HG03354 (cell line): Measurements from ENCODE around the gene PDE8B.

Source experiments
- ATAC-seq: cut with Tn5 transposase; IDR thresholded peaks from one replicate; pipeline ENCODE4 v1.9.1; 2021; ENCODE audit warnings: mild to moderate bottlenecking; ENCODE audit not compliant: unreplicated experiment, poor library complexity, severe bottlenecking

The PDE8B gene

GRCh38 chr5:77310494-77311213 is 100.2 kb downstream of the PDE8B start:
- no peak for ATAC-seq

- no peak for ATAC-seq
Measured at GRCh38 chr5:77311214-77311571, 100.7 kb downstream of the PDE8B start.

GRCh38 chr5:77312413-77312812 is 101.9 kb downstream of the PDE8B start:
- no peak for ATAC-seq

- ATAC-seq, result no peak
Measured at GRCh38 chr5:77316871-77317661, 106.6 kb downstream of the PDE8B start.

GRCh38 chr5:77318060-77318459 is 107.6 kb downstream of the PDE8B start:
- no peak for ATAC-seq

GRCh38 chr5:77319117-77319804 is 108.8 kb downstream of the PDE8B start:
- no peak for ATAC-seq

GRCh38 chr5:77321793-77322394 is 111.4 kb downstream of the PDE8B start:
- ATAC-seq, result no peak

GRCh38 chr5:77322406-77322805 is 111.9 kb downstream of the PDE8B start:
- no peak for ATAC-seq

- no peak for ATAC-seq
Measured at GRCh38 chr5:77325921-77326541, 115.6 kb downstream of the PDE8B start.

- no peak for ATAC-seq
Measured at GRCh38 chr5:77326986-77327734, 116.7 kb downstream of the PDE8B start.

GRCh38 chr5:77328930-77329647 is 118.6 kb downstream of the PDE8B start:
- no peak for ATAC-seq

GRCh38 chr5:77329664-77330430 is 119.4 kb downstream of the PDE8B start:
- ATAC-seq, result no peak

- ATAC-seq, result no peak
Measured at GRCh38 chr5:77333036-77333435, 122.6 kb downstream of the PDE8B start.

- ATAC-seq, result no peak
Measured at GRCh38 chr5:77333451-77334123, 123.1 kb downstream of the PDE8B start.

GRCh38 chr5:77337246-77337645 is 126.8 kb downstream of the PDE8B start:
- ATAC-seq, result no peak

- no peak for ATAC-seq
Measured at GRCh38 chr5:77337686-77338085, 127.2 kb downstream of the PDE8B start.

- ATAC-seq, result no peak
Measured at GRCh38 chr5:77339337-77339890, 128.9 kb downstream of the PDE8B start.
